H9 (cell line): ENCODE measurements around the gene TRAP1. TPM values are rescaled to one million over a fixed set of nuclear protein-coding genes. Genes with fewer than 3 reads are reported as not detected.
A peak's percentile ranks its signal among the peaks of the same experiment; 100 is the strongest.
"Not testable (repeated sequence)": the region's sequence is repeated elsewhere in the genome, so short reads cannot be mapped to it uniquely, and the experiment has no call there.

Experiments used
- DNase-seq: peaks from one replicate; pipeline ENCODE4 v3.0.0-alpha.2; 2017
- H2AFZ ChIP-seq: one replicate; pipeline ENCODE4 v1.6.1; 2013; ENCODE audit warnings: mild to moderate bottlenecking, low read length, control low read depth, moderate library complexity
- H2AK5ac ChIP-seq: 2 replicates; pipeline ENCODE4 v1.6.1; 2013; ENCODE audit warnings: low read length, control low read depth, mixed read lengths; ENCODE audit not compliant: insufficient read length
- H2BK120ac ChIP-seq: one replicate; pipeline ENCODE4 v1.6.1; 2013; ENCODE audit warnings: low read depth, mild to moderate bottlenecking, low read length, control low read depth, inconsistent platforms; ENCODE audit not compliant: poor library complexity, severe bottlenecking
- H2BK12ac ChIP-seq: 2 replicates; pipeline ENCODE4 v1.6.1; 2013; ENCODE audit warnings: low read length, control low read depth, mixed read lengths, low read depth; ENCODE audit not compliant: insufficient read length
- H2BK15ac ChIP-seq: 2 replicates; pipeline ENCODE4 v1.6.1; 2013; ENCODE audit warnings: low read depth, low read length, control low read depth
- H2BK20ac ChIP-seq: one replicate; pipeline ENCODE4 v1.6.1; 2013; ENCODE audit warnings: low read depth, mild to moderate bottlenecking, low read length, control low read depth, inconsistent platforms; ENCODE audit not compliant: poor library complexity, severe bottlenecking
- H2BK5ac ChIP-seq: 2 replicates; pipeline ENCODE4 v1.6.1; 2013; ENCODE audit warnings: low read length, control low read depth, mixed read lengths; ENCODE audit not compliant: insufficient read length
- H3K14ac ChIP-seq: 2 replicates; pipeline ENCODE4 v1.6.1; 2013; ENCODE audit warnings: low read length, control low read depth; ENCODE audit not compliant: insufficient read depth
- H3K18ac ChIP-seq: 2 replicates; pipeline ENCODE4 v1.6.1; 2013; ENCODE audit warnings: low read depth, mild to moderate bottlenecking, mixed read lengths, low read length, control low read depth; ENCODE audit not compliant: insufficient read length
- H3K23ac ChIP-seq: 2 replicates; pipeline ENCODE4 v1.6.1; 2013; ENCODE audit warnings: low read length, control low read depth, mixed read lengths, low read depth; ENCODE audit not compliant: insufficient read length
- H3K23me2 ChIP-seq: 2 replicates; pipeline ENCODE4 v1.6.1; 2013; ENCODE audit warnings: low read depth, mild to moderate bottlenecking, mixed read lengths, low read length, control low read depth; ENCODE audit not compliant: insufficient read length, poor library complexity, severe bottlenecking
- H3K27ac ChIP-seq: 2 replicates; pipeline ENCODE4 v1.5.1; 2013; ENCODE audit warnings: low read length, control low read depth, mixed read lengths, low read depth; ENCODE audit not compliant: insufficient read length
- H3K27me3 ChIP-seq: 2 replicates; pipeline ENCODE4 v1.6.1; 2013; ENCODE audit warnings: low read length, control low read depth, inconsistent platforms; ENCODE audit not compliant: insufficient read depth
- H3K4ac ChIP-seq: 2 replicates; pipeline ENCODE4 v1.6.1; 2013; ENCODE audit warnings: low read depth, mild to moderate bottlenecking, control low read depth, inconsistent platforms, low read length, moderate library complexity
- H3K4me1 ChIP-seq: 2 replicates; pipeline ENCODE4 v1.6.1; 2013; ENCODE audit warnings: low read length, control low read depth, inconsistent platforms; ENCODE audit not compliant: insufficient read depth
- H3K4me2 ChIP-seq: 2 replicates; pipeline ENCODE4 v1.6.1; 2013; ENCODE audit warnings: low read length, control low read depth, mixed read lengths; ENCODE audit not compliant: insufficient read length, insufficient read depth
- H3K56ac ChIP-seq: 2 replicates; pipeline ENCODE4 v1.6.1; 2013; ENCODE audit warnings: low read depth, mild to moderate bottlenecking, mixed read lengths, low read length, control low read depth; ENCODE audit not compliant: insufficient read length
- H3K79me1 ChIP-seq: 2 replicates; pipeline ENCODE4 v1.6.1; 2013; ENCODE audit warnings: low read depth, mild to moderate bottlenecking, moderate library complexity, low read length, control low read depth, inconsistent platforms; ENCODE audit not compliant: insufficient read depth, poor library complexity, severe bottlenecking
- H3K79me2 ChIP-seq: 2 replicates; pipeline ENCODE4 v1.6.1; 2013; ENCODE audit warnings: low read length, control low read depth, inconsistent platforms; ENCODE audit not compliant: insufficient read depth
- H3K9ac ChIP-seq: 2 replicates; pipeline ENCODE4 v1.6.1; 2013; ENCODE audit warnings: low read length, control low read depth, mixed read lengths; ENCODE audit not compliant: insufficient read length; ENCODE audit errors: extremely low read depth
- H3K9me3 ChIP-seq: one replicate; pipeline ENCODE4 v1.6.1; 2013; ENCODE audit warnings: low read depth, low read length, inconsistent platforms; ENCODE audit not compliant: control insufficient read depth
- H3T11ph ChIP-seq: one replicate; pipeline ENCODE4 v1.6.1; 2013; ENCODE audit warnings: mild to moderate bottlenecking, low read length, control low read depth, inconsistent platforms
- H4K20me1 ChIP-seq: one replicate; pipeline ENCODE4 v1.6.1; 2013; ENCODE audit not compliant: control insufficient read depth, insufficient read length, insufficient read depth
- H4K5ac ChIP-seq: 2 replicates; pipeline ENCODE4 v1.6.1; 2013; ENCODE audit warnings: low read depth, mild to moderate bottlenecking, mixed read lengths, low read length, control low read depth; ENCODE audit not compliant: insufficient read length
- H4K8ac ChIP-seq: replicated peaks from 2 replicates; pipeline ENCODE4 v1.6.1; 2013; ENCODE audit warnings: low read length, control low read depth, mixed read lengths, low read depth; ENCODE audit not compliant: insufficient read length
- H4K91ac ChIP-seq: 2 replicates; pipeline ENCODE4 v1.6.1; 2013; ENCODE audit warnings: low read depth, mild to moderate bottlenecking, moderate library complexity, mixed read lengths, low read length, control low read depth; ENCODE audit not compliant: insufficient read length
- H3K27ac Mint-ChIP-seq, 3 experiments: 2 replicates in 2 of 3; 3 replicates in 1 of 3; pipeline ENCODE4 v1.8.0; 2020 to 2021; ENCODE audit warnings: mixed read lengths in 3 of 3, mild to moderate bottlenecking in 1 of 3, moderate library complexity in 1 of 3
- H3K27me3 Mint-ChIP-seq: 2 replicates; pipeline ENCODE4 v1.8.0; 2021; ENCODE audit warnings: low read depth, mild to moderate bottlenecking, moderate library complexity, mixed read lengths
- H3K36me3 Mint-ChIP-seq, 3 experiments: 2 replicates in 2 of 3; 3 replicates in 1 of 3; pipeline ENCODE4 v1.8.0; 2020 to 2021; ENCODE audit warnings: low read depth in 3 of 3, mixed read lengths in 3 of 3; ENCODE audit not compliant: insufficient read depth in 1 of 3
- H3K4me1 Mint-ChIP-seq, 2 experiments: 2 replicates each; pipeline ENCODE4 v1.8.0; 2020; ENCODE audit warnings: mixed read lengths in 2 of 2
- H3K4me3 Mint-ChIP-seq, 2 experiments: 2 replicates in 1 of 2; 3 replicates in 1 of 2; pipeline ENCODE4 v1.8.0; 2020 to 2021; ENCODE audit warnings: mild to moderate bottlenecking in 2 of 2, mixed read lengths in 2 of 2, moderate library complexity in 1 of 2
- H3K9me3 Mint-ChIP-seq, 2 experiments: 2 replicates in 1 of 2; 3 replicates in 1 of 2; pipeline ENCODE4 v1.8.0; 2020; ENCODE audit warnings: mild to moderate bottlenecking in 2 of 2, mixed read lengths in 2 of 2, moderate library complexity in 1 of 2
- CTCF ChIP-seq: fragments of 200-600 bp; sonication (generic); conservative IDR thresholded peaks from 3 replicates; pipeline ENCODE4 v1.8.0; 2021; ENCODE audit warnings: antibody characterized with exemption, mild to moderate bottlenecking
- WGBS: extraction: QIAGEN DNeasy Blood & Tissue Kit; methylation state at CpG from one replicate; pipeline ENCODE4 v1.1.7; 2013; ENCODE audit warnings: missing lambda C conversion rate, low lambda C conversion rate, mixed read lengths; ENCODE audit not compliant: insufficient read length; ENCODE audit errors: extremely low coverage; 5-methylcytosine and 5-hydroxymethylcytosine counted together
- total RNA-seq: library from RNA; stranded (reverse); gene quantifications from 2 replicates; pipeline ENCODE4 v1.2.1, GENCODE V29; 2021

Gene TRAP1
- total RNA-seq, 1 experiment from 2014 or later: 211 TPM

GRCh38 chr16:3656491-3657468 lies 60.5 kb downstream of the TRAP1 start:
- Histone ChIP-seq H2AFZ (no peak overlapping the region), H4K91ac (no peak overlapping the region), H3K27ac (no peak overlapping the region), H2BK15ac (no peak overlapping the region), H4K5ac (no peak overlapping the region), H2BK12ac (no peak overlapping the region), H4K20me1 (peaks cover 2% of the 10 kb centered on the region), H3T11ph (no peak overlapping the region), H3K18ac (no peak overlapping the region), H2BK120ac (no peak overlapping the region), H3K9ac (no peak overlapping the region), H3K27me3 (no peaks in the 10 kb centered on the region), H3K23ac (no peak overlapping the region), H3K4me2 (no peak overlapping the region), H3K4ac (no peak overlapping the region), H3K14ac (no peak overlapping the region), H3K9me3 (no peaks in the 10 kb centered on the region), H2AK5ac (no peak overlapping the region), H3K23me2 (no peaks in the 10 kb centered on the region), H2BK20ac (no peak overlapping the region), H2BK5ac (no peak overlapping the region), H3K79me2 (no peaks in the 10 kb centered on the region), H4K8ac (no peak overlapping the region), H3K4me1 (peaks cover 2% of the 10 kb centered on the region; the same call in 1 of the 2 replicates), H3K79me1 (no peaks in the 10 kb centered on the region), H3K56ac (no peak overlapping the region)
- peaks cover 18 to 26% of the 10 kb centered on the region in 2 experiments for H3K4me1 Mint-ChIP-seq
- no peak for TF ChIP-seq CTCF
- peak; percentile 26 for DNase-seq
- peaks cover 46 to 84% (median 68%) of the 10 kb centered on the region in 3 experiments for H3K36me3 Mint-ChIP-seq
- WGBS: no CpG with 5 or more reads among the region's 42 CpGs
- H3K9me3 Mint-ChIP-seq: no peaks in the 10 kb centered on the region
- H3K27ac Mint-ChIP-seq: no peak overlapping the region
- H3K27me3 Mint-ChIP-seq: no peaks in the 10 kb centered on the region
- no peak overlapping the region for H3K4me3 Mint-ChIP-seq

- not testable (repeated sequence) for H2BK5ac ChIP-seq, H3K79me1 ChIP-seq, H3K14ac ChIP-seq, H3K9ac ChIP-seq, H3K9me3 Mint-ChIP-seq, H3K27me3 Mint-ChIP-seq, H3K18ac ChIP-seq, H3K23ac ChIP-seq, H3K27me3 ChIP-seq, H3K4me1 ChIP-seq, H2BK15ac ChIP-seq, H3K27ac Mint-ChIP-seq, H4K20me1 ChIP-seq, H2AFZ ChIP-seq, H4K8ac ChIP-seq, H2BK12ac ChIP-seq, H3K79me2 ChIP-seq, H3K9me3 ChIP-seq, H3K4ac ChIP-seq, H2BK20ac ChIP-seq, H2AK5ac ChIP-seq, H3K4me3 Mint-ChIP-seq, H3K23me2 ChIP-seq, H3T11ph ChIP-seq, H3K27ac ChIP-seq, H4K5ac ChIP-seq, H4K91ac ChIP-seq, H3K56ac ChIP-seq, H2BK120ac ChIP-seq, H3K4me2 ChIP-seq
- no CpG with 5 or more reads among the region's 10 CpGs for WGBS
- Mint-ChIP-seq H3K36me3 (peaks cover 45 to 82% (median 65%) of the 10 kb centered on the region in 3 experiments), H3K4me1 (peaks cover 20 to 26% of the 10 kb centered on the region in 2 experiments)
- DNase-seq: peak; percentile 27
These were observed 61.2 kb downstream of the TRAP1 start for GRCh38 chr16:3656160-3656490.
